ENCODE results near the gene ESPL1. TPM values are rescaled to one million over a fixed set of nuclear protein-coding genes. Genes with fewer than 3 reads are reported as not detected.

The ESPL1 gene
- total RNA-seq, 1 experiment from 2014 or later: 12.1 TPM

- H3K4me1 Mint-ChIP-seq (ENCODE audit: insufficient read depth, unreplicated experiment): peaks cover 25% of the 10 kb centered on the region
- DNase-seq (ENCODE audit: unreplicated experiment): no peak
- H3K4me3 Mint-ChIP-seq (ENCODE audit: unreplicated experiment): no peak overlapping the region
- POLR2A ChIA-PET: interaction anchor here (0.6 to 0.9 kb wide), 2 partner anchors 40 to 148 kb away, joined by 3 read pairs; partner anchors contain the start of gene PFDN5
- intact Hi-C loops (cut with micrococcal nuclease): no loop called here
- CTCF ChIA-PET: interaction anchor here (0.6 to 4.2 kb wide), 3 partner anchors 13 to 156 kb away, joined by 3 to 28 read pairs (median 15); partner anchors contain the start of gene ESPL1
- no peaks in the 10 kb centered on the region for H3K27me3 Mint-ChIP-seq (ENCODE audit: insufficient read depth, unreplicated experiment)
- no peak overlapping the region for H3K27ac Mint-ChIP-seq (ENCODE audit: low read depth, unreplicated experiment)
- TF ChIP-seq CTCF (IDR thresholded peaks at IDR 0.05; ENCODE audit: unreplicated experiment): no peak
- BruUV-seq (replicated peaks): no TSS peak
- H3K36me3 Mint-ChIP-seq (ENCODE audit: insufficient read depth, unreplicated experiment): peaks cover 6% of the 10 kb centered on the region
- no peaks in the 10 kb centered on the region for H3K9me3 Mint-ChIP-seq (ENCODE audit: unreplicated experiment)
These were observed 13.1 kb upstream of the ESPL1 start for GRCh38 chr12:53254816-53255545.

DNA sequence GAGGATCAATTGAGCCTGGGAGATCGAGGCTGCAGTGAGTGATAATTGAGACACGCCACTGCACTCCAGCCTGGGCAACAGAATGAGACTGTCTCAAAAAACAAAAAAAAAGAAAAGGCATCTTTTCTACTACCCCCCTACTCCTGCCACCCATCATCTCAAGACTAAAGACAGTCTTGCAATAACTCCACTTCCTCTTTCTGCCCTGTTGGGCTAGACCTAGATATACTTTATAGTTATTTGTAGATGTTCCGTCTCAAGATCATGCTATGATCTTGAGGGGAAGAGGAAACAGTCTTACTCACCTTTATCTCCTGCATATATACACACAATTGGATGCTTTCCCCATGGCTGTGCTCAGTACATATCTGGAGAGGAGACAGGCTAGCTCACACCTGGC lies 12.1 kb upstream of the ESPL1 start:
- CTCF ChIA-PET: interaction anchor here (0.6 to 2.7 kb wide), 5 partner anchors 10 to 157 kb away, joined by 3 to 15 read pairs (median 5); no protein-coding TSS in a partner anchor

GRCh38 chr12:53258541-53259539 lies 9.3 kb upstream of the ESPL1 start:
- H3K27ac Mint-ChIP-seq (ENCODE audit: low read depth, unreplicated experiment): no peak overlapping the region
- CTCF ChIA-PET: interaction anchor here (0.5 to 1.1 kb wide), 5 partner anchors 17 to 65 kb away, joined by 3 to 4 read pairs (median 3); a partner anchor contains a TSS
- H3K9me3 Mint-ChIP-seq (ENCODE audit: unreplicated experiment): no peaks in the 10 kb centered on the region
- TF ChIP-seq CTCF (IDR thresholded peaks at IDR 0.05; ENCODE audit: unreplicated experiment): no peak
- no peak overlapping the region for H3K4me3 Mint-ChIP-seq (ENCODE audit: unreplicated experiment)
- DNase-seq (ENCODE audit: unreplicated experiment): no peak
- intact Hi-C loops (cut with micrococcal nuclease): no loop called here
- H3K4me1 Mint-ChIP-seq (ENCODE audit: insufficient read depth, unreplicated experiment): peaks cover 1% of the 10 kb centered on the region
- BruUV-seq (replicated peaks): no TSS peak
- H3K36me3 Mint-ChIP-seq (ENCODE audit: insufficient read depth, unreplicated experiment): peaks cover 2% of the 10 kb centered on the region
- POLR2A ChIA-PET: interaction anchor here (0.7 kb wide), 1 partner anchor 98 kb away, joined by 3 read pairs; no protein-coding TSS in a partner anchor
- no peaks in the 10 kb centered on the region for H3K27me3 Mint-ChIP-seq (ENCODE audit: insufficient read depth, unreplicated experiment)

More for the DNA sequence above, 12.1 kb upstream of the ESPL1 start:
- Mint-ChIP-seq H3K9me3 (ENCODE audit: unreplicated experiment) (no peaks in the 10 kb centered on the region), H3K27ac (ENCODE audit: low read depth, unreplicated experiment) (no peak overlapping the region), H3K27me3 (ENCODE audit: insufficient read depth, unreplicated experiment) (no peaks in the 10 kb centered on the region), H3K36me3 (ENCODE audit: insufficient read depth, unreplicated experiment) (peaks cover 6% of the 10 kb centered on the region), H3K4me3 (ENCODE audit: unreplicated experiment) (no peak overlapping the region), H3K4me1 (ENCODE audit: insufficient read depth, unreplicated experiment) (peaks cover 17% of the 10 kb centered on the region)
- no peak for TF ChIP-seq CTCF (IDR thresholded peaks at IDR 0.05; ENCODE audit: unreplicated experiment)
- POLR2A ChIA-PET: interaction anchor here (0.6 to 1.0 kb wide), 2 partner anchors 11 to 66 kb away, joined by 3 read pairs; partner anchors contain the start of genes AAAS and ESPL1
- DNase-seq (ENCODE audit: unreplicated experiment): no peak
- intact Hi-C loops (cut with micrococcal nuclease): no loop called here
- BruUV-seq (replicated peaks): no TSS peak

Measured in MCF 10A (cell line).